ENCODE results near the gene SERTAD2. TPM values are rescaled to one million over a fixed set of nuclear protein-coding genes. Genes with fewer than 3 reads are reported as not detected.

Gene SERTAD2
- total RNA-seq, 1 experiment from 2014 or later = 19.8 TPM

DNA sequence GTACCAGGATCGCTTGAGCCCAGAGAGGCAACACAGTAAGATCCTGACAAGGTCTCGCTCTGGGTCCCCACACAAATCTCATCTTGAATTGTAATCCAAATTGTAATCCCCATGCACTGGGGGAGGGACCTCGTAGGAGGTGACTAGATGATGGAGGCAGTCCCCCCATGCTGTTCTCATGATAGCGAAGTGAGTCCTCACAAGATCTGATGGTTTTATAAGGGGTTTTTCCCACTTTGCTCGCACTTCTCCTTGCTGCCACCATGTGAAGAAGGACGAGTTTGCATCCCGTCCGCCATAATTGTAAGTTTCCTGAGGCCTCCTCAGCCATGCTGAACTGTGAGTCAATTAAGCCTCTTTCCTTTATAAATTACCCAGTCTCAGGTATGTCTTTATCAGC, 46.0 kb upstream of the SERTAD2 start:
- ATAC-seq = no peak
- Histone ChIP-seq H3K4me3 (ENCODE audit: low read length) (no peak overlapping the region), H2AFZ (ENCODE audit: low read length) (no peak overlapping the region), H3K4me2 (ENCODE audit: low read length) (no peak overlapping the region), H3K36me3 (ENCODE audit: low read depth, low read length) (no peaks in the 10 kb centered on the region), H3K9me3 (ENCODE audit: low read length) (no peaks in the 10 kb centered on the region), H3K9me2 (replicated peaks; ENCODE audit: low read length) (no peaks in the 10 kb centered on the region), H3K27me3 (ENCODE audit: low read length) (no peaks in the 10 kb centered on the region), H3F3A (ENCODE audit: low read length, unreplicated experiment) (no peaks in the 10 kb centered on the region), H4K20me1 (ENCODE audit: low read length) (no peaks in the 10 kb centered on the region), H3K4me1 (ENCODE audit: insufficient read depth, low read length) (peaks cover 23% of the 10 kb centered on the region), H3K79me2 (ENCODE audit: low read length) (peaks cover 12% of the 10 kb centered on the region; the same call in 1 of the 2 replicates), H3K27ac (ENCODE audit: low read length) (peak overlapping the region; percentile 60), H3K9ac (ENCODE audit: low read length) (no peak overlapping the region)
- intact Hi-C loops (cut with micrococcal nuclease) = loop anchor here (2.0 to 5.0 kb wide), 2 partner anchors 37 to 51 kb away; no protein-coding TSS in a partner anchor
- ChIA-PET POLR2A (ENCODE audit: unreplicated experiment) (no interaction called here), CTCF (no interaction called here)
- DNase-seq = no peak
- TF ChIP-seq, protein P1, sequence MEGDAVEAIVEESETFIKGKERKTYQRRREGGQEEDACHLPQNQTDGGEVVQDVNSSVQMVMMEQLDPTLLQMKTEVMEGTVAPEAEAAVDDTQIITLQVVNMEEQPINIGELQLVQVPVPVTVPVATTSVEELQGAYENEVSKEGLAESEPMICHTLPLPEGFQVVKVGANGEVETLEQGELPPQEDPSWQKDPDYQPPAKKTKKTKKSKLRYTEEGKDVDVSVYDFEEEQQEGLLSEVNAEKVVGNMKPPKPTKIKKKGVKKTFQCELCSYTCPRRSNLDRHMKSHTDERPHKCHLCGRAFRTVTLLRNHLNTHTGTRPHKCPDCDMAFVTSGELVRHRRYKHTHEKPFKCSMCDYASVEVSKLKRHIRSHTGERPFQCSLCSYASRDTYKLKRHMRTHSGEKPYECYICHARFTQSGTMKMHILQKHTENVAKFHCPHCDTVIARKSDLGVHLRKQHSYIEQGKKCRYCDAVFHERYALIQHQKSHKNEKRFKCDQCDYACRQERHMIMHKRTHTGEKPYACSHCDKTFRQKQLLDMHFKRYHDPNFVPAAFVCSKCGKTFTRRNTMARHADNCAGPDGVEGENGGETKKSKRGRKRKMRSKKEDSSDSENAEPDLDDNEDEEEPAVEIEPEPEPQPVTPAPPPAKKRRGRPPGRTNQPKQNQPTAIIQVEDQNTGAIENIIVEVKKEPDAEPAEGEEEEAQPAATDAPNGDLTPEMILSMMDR (conservative IDR thresholded peaks at IDR 0.05; ENCODE audit: low read depth, low read length) = 0 out of 2 replicates have a peak, but pooled peaks have one; percentile 13
- no peak for TF ChIP-seq EZH2phosphoT487 (IDR thresholded peaks at IDR 0.05; ENCODE audit: borderline replicate concordance, low read length)
- BruUV-seq (replicated peaks) = no TSS peak

DNA sequence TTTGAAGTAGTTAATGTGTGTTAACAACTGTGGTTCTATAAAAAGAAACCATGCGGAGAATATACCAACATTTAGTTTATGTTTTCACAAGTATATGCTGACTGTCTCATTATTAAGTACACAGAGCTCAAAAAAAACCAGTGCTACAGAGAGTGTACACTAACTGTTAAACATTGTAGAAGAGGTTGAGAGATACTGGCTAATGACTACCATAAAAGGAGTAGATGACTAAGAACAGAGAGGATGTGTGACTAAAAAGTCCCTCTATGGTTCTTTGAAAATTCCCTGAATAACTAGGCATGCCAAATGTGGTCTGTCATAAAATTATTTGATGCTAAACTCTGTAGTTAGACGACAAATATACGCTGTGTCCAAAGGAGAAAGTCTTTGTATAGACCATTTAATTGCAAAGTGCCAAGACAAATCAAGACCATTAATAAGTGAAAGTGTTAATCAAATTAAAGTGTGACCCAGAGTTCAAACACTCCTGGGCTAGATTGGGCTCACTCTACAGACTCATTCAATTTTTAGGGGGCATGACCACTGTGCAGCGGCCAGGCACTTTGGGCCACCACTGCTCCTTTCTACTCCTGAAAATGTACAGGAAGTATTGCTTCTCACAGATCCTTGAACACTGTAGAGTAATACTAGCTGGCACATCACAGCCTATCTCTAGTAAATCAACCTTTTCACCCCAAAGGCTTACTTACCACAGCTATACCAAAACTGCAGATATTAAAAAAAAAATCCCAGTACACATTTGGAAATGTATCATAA, 45.1 kb upstream of the SERTAD2 start:
- BruUV-seq (replicated peaks) = no TSS peak
- peak; percentile 98 for ATAC-seq

More for the DNA sequence above, 45.1 kb upstream of the SERTAD2 start:
- no peaks in the 10 kb centered on the region for H3F3A ChIP-seq (ENCODE audit: low read length, unreplicated experiment)
- H3K27ac ChIP-seq (ENCODE audit: low read length) = peak overlapping the region; percentile 60
- peaks cover 12% of the 10 kb centered on the region; the same call in 1 of the 2 replicates for H3K79me2 ChIP-seq (ENCODE audit: low read length)
- no peaks in the 10 kb centered on the region for H3K27me3 ChIP-seq (ENCODE audit: low read length)
- no peaks in the 10 kb centered on the region for H3K9me2 ChIP-seq (replicated peaks; ENCODE audit: low read length)
- no peak for TF ChIP-seq EZH2phosphoT487 (IDR thresholded peaks at IDR 0.05; ENCODE audit: borderline replicate concordance, low read length)
- TF ChIP-seq, protein P1 (conservative IDR thresholded peaks at IDR 0.05; ENCODE audit: low read depth, low read length) = no peak
- no peak for TF ChIP-seq EZH2 (IDR thresholded peaks at IDR 0.05; ENCODE audit: low read length, unreplicated experiment)
- DNase-seq = peak; percentile 92
- no peak overlapping the region; the same call in 1 of the 2 replicates for H3K4me3 ChIP-seq (ENCODE audit: low read length)
- CTCF ChIA-PET = interaction anchor here (0.6 to 1.0 kb wide), 2 partner anchors 52 kb away, joined by 4 to 6 read pairs; no protein-coding TSS in a partner anchor
- POLR2A ChIA-PET (ENCODE audit: unreplicated experiment) = interaction anchor here (0.5 to 1.0 kb wide), 5 partner anchors 12 to 357 kb away, joined by 3 to 4 read pairs (median 4); partner anchors contain the start of genes CEP68 and SERTAD2
- no peaks in the 10 kb centered on the region for H3K36me3 ChIP-seq (ENCODE audit: low read depth, low read length)
- H3K9me3 ChIP-seq (ENCODE audit: low read length) = no peaks in the 10 kb centered on the region
- intact Hi-C loops (cut with micrococcal nuclease) = loop anchor here (2.0 to 5.0 kb wide), 2 partner anchors 37 to 52 kb away; no protein-coding TSS in a partner anchor
- H3K4me2 ChIP-seq (ENCODE audit: low read length) = peak overlapping the region; percentile 46
- H3K4me1 ChIP-seq (ENCODE audit: insufficient read depth, low read length) = peaks cover 23% of the 10 kb centered on the region
- H3K9ac ChIP-seq (ENCODE audit: low read length) = no peak overlapping the region
- H2AFZ ChIP-seq (ENCODE audit: low read length) = no peak overlapping the region
- H4K20me1 ChIP-seq (ENCODE audit: low read length) = no peaks in the 10 kb centered on the region

Measured in PC-3 (cell line).